Gastrocnemius medialis (tissue), 4 donors: ENCODE results near the gene FTCD.

ENCODE experiments used
- POLR2A ChIP-seq, 2 donors: fragments of 450-650 bp; IDR thresholded peaks; one replicate each; pipeline ENCODE4 v1.6.1; 2017; ENCODE audit warnings: antibody characterized with exemption in 2 of 2, mild to moderate bottlenecking in 2 of 2, moderate library complexity in 2 of 2
- TF ChIP-seq, protein P1 (sequence below), 5 experiments: fragments of 450-650 bp in 3 of 5; fragments of 200-600 bp in 2 of 5; sonication (generic) in 2 of 5; IDR thresholded peaks in 4 of 5; conservative IDR thresholded peaks in 1 of 5; 1 replicate in 4 of 5; 2 replicates in 1 of 5; pipeline ENCODE4 v1.5.1; 2016 to 2019; ENCODE audit warnings: antibody characterized with exemption in 5 of 5, mild to moderate bottlenecking in 3 of 5, moderate library complexity in 3 of 5

DNA sequence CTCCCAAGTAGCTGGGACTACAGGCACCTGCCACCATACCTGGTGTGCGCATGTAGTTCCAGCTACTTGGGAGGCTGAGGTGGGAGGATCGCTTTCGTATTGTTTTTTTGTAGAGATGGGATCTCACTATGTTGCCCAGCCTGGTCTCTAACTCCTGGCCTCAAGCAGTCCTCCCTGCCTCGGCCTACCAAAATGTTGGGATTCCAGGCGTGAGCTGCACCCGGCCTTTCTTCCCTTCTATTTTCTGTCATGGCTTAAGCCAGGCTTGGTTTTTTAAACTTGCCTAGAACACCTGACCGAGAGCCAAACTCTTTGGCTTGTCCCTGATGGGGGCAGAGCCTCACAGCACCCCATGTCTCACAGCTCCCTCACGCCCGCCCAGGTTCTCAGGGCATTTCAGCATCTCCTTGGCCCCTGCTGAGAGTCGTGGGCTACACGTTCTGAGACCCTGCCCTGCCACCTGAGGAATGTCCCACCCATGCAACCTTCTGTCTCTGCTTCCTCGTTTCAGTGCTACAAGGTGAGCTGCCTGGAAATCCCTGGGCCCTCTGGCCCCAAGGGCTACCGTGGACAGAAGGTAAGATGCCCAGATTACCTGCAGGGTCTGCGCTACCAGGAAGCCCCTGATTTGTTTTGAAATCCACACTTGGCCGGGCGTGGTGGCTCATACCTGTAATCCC lies 41.7 kb downstream of the FTCD start:
- TF ChIP-seq, protein P1, sequence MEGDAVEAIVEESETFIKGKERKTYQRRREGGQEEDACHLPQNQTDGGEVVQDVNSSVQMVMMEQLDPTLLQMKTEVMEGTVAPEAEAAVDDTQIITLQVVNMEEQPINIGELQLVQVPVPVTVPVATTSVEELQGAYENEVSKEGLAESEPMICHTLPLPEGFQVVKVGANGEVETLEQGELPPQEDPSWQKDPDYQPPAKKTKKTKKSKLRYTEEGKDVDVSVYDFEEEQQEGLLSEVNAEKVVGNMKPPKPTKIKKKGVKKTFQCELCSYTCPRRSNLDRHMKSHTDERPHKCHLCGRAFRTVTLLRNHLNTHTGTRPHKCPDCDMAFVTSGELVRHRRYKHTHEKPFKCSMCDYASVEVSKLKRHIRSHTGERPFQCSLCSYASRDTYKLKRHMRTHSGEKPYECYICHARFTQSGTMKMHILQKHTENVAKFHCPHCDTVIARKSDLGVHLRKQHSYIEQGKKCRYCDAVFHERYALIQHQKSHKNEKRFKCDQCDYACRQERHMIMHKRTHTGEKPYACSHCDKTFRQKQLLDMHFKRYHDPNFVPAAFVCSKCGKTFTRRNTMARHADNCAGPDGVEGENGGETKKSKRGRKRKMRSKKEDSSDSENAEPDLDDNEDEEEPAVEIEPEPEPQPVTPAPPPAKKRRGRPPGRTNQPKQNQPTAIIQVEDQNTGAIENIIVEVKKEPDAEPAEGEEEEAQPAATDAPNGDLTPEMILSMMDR (IDR thresholded peaks at IDR 0.05 in 4 of 5, conservative IDR thresholded peaks at IDR 0.05 in 1 of 5) = no peak
- TF ChIP-seq POLR2A (IDR thresholded peaks at IDR 0.05) = no peak
